Thyroid gland (tissue), 4 donors: ENCODE measurements around the gene PYY.
A peak's percentile ranks its signal among the peaks of the same experiment; 100 is the strongest.

Source experiments
- CTCF ChIP-seq, 6 experiments: fragments of 200-600 bp in 3 of 6; fragments of 450-650 bp in 3 of 6; sonication (generic) in 3 of 6; IDR thresholded peaks; one replicate each; pipeline ENCODE4 v1.5.1; 2016 to 2019; ENCODE audit warnings: antibody characterized with exemption in 6 of 6, mild to moderate bottlenecking in 2 of 6, inconsistent platforms in 1 of 6, moderate library complexity in 1 of 6
- POLR2A ChIP-seq, 2 donors: fragments of 450-650 bp; IDR thresholded peaks; one replicate each; pipeline ENCODE4 v1.6.1; 2017; ENCODE audit warnings: antibody characterized with exemption in 2 of 2, mild to moderate bottlenecking in 2 of 2, moderate library complexity in 1 of 2

DNA sequence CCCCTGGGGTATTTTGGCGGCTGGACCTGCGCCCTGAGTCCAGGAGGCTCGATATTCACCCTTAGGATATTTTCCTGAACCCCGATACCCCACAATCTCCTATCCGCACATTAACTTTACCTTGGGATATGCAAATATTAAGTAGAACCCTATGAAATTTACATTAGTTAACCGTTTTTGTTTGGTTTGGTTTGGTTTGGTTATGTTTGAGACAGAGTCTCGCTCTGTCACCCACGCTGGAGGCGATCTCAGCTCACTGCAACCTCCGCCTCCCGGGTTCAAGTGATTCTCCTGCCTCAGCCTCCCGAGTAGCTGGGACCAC lies 41.4 kb upstream of the PYY start:
- TF ChIP-seq POLR2A (IDR thresholded peaks at IDR 0.05) = no peak
- peak in 2 of 6 experiments; percentile 1 to 22 for TF ChIP-seq CTCF (IDR thresholded peaks at IDR 0.05)
